ENCODE measurements around the gene PAPPA2. TPM values are rescaled to one million over a fixed set of nuclear protein-coding genes. Genes with fewer than 3 reads are reported as not detected.

PAPPA2 gene
- total RNA-seq, 3 donors from 2014 or later, result 1.2 to 3.9 (median 2.6) TPM

DNA sequence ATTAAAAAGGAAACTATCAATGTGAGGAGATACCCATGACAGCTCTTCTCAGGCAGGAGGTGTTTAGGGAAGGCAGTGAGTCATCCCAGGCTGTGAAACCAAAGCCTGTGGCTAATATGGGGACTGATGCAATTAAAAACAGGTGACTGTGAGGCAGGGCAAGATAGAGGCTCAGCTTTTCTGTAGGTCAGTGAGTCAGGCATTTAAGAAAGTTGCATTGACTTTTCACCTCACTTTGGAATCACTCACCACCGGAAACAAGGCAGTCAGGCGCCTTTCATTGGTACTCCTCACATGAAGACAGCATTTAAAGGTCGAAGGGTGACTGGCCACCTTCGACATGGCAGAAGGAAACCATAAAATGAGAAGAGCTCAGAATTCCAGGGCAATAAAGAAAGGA lies 54.5 kb downstream of the PAPPA2 start:
- DNase-seq (ENCODE audit: low spot score in 2 of 2), result no peak
- Histone ChIP-seq H3K36me3 (no peaks in the 10 kb centered on the region), H3K27me3 (no peaks in the 10 kb centered on the region), H3K27ac (no peak overlapping the region), H3K9me3 (no peaks in the 10 kb centered on the region), H3K4me3 (no peak overlapping the region), H3K4me1 (no peaks in the 10 kb centered on the region)
- intact Hi-C loops (cut with DNase I; ENCODE audit: low total_unique reads), result no loop called here
- TF ChIP-seq POLR2A (IDR thresholded peaks at IDR 0.05), result no peak
- TF ChIP-seq POLR2AphosphoS5 (IDR thresholded peaks at IDR 0.05), result no peak
- TF ChIP-seq, protein P1, sequence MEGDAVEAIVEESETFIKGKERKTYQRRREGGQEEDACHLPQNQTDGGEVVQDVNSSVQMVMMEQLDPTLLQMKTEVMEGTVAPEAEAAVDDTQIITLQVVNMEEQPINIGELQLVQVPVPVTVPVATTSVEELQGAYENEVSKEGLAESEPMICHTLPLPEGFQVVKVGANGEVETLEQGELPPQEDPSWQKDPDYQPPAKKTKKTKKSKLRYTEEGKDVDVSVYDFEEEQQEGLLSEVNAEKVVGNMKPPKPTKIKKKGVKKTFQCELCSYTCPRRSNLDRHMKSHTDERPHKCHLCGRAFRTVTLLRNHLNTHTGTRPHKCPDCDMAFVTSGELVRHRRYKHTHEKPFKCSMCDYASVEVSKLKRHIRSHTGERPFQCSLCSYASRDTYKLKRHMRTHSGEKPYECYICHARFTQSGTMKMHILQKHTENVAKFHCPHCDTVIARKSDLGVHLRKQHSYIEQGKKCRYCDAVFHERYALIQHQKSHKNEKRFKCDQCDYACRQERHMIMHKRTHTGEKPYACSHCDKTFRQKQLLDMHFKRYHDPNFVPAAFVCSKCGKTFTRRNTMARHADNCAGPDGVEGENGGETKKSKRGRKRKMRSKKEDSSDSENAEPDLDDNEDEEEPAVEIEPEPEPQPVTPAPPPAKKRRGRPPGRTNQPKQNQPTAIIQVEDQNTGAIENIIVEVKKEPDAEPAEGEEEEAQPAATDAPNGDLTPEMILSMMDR (IDR thresholded peaks at IDR 0.05), result no peak

DNA sequence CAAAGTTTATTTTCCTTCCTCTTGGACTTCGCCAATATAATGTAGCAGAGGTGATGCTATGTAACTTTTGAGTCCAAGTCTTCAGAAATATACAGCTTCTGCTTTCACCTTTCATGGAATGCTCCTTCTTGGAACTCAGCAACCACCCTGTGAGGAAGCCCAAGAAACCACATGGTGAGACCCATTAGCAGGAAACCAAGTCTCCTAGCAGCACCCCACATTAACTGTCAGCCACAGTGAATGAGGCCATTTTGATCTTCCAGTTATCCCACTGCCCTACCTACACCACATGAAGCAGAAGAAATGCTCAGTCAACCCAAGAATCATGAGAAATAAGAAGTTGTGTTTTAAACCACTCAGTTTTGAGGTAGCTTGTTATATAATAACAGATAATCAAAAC lies 58.2 kb downstream of the PAPPA2 start:
- Histone ChIP-seq H3K27ac (no peak overlapping the region), H3K27me3 (no peaks in the 10 kb centered on the region), H3K9me3 (no peaks in the 10 kb centered on the region), H3K4me1 (no peaks in the 10 kb centered on the region), H3K36me3 (no peaks in the 10 kb centered on the region), H3K4me3 (no peak overlapping the region)
- intact Hi-C loops (cut with DNase I; ENCODE audit: low total_unique reads), result loop anchor here (5.0 kb wide), 1 partner anchor 876 kb away; no protein-coding TSS in a partner anchor
- TF ChIP-seq POLR2A (IDR thresholded peaks at IDR 0.05) (no peak), POLR2AphosphoS5 (IDR thresholded peaks at IDR 0.05) (no peak)
- TF ChIP-seq, protein P1 (IDR thresholded peaks at IDR 0.05), result no peak
- DNase-seq (ENCODE audit: low spot score in 2 of 2), result no peak

DNA sequence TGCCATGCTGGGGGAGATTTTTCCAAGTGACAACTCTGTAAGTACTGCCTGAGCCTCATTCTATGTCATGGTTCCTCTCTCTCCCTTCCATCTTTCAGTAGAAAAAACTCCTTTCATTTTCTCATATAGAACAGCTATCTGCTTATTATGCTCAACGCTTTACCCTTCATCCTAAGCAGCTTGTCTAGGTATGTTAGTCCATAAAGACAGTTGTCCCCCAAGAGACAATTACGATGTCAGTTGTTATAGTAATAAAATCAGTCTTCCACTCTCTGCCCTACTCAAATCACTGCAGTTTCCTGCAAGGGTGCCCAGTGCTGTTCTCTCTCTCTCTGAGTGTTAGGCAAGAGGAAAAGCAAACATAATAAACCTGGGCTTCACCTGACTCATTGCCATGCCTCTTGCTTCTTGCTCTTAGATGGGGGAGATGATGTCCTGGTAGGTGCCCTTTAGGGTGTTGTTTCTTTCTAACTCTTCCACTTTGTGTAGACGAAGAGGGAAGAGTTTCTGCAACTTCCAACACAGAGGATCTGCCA lies 59.4 kb downstream of the PAPPA2 start:
- Histone ChIP-seq H3K27me3 (no peaks in the 10 kb centered on the region), H3K27ac (no peak overlapping the region), H3K4me1 (no peaks in the 10 kb centered on the region), H3K9me3 (no peaks in the 10 kb centered on the region), H3K36me3 (no peaks in the 10 kb centered on the region), H3K4me3 (no peak overlapping the region)
- TF ChIP-seq POLR2A (IDR thresholded peaks at IDR 0.05) (no peak), POLR2AphosphoS5 (IDR thresholded peaks at IDR 0.05) (no peak)
- TF ChIP-seq, protein P1 (IDR thresholded peaks at IDR 0.05), result no peak
- no peak for DNase-seq (ENCODE audit: low spot score in 2 of 2)
- intact Hi-C loops (cut with DNase I; ENCODE audit: low total_unique reads), result loop anchor here (5.0 kb wide), 1 partner anchor 875 kb away; no protein-coding TSS in a partner anchor

DNA sequence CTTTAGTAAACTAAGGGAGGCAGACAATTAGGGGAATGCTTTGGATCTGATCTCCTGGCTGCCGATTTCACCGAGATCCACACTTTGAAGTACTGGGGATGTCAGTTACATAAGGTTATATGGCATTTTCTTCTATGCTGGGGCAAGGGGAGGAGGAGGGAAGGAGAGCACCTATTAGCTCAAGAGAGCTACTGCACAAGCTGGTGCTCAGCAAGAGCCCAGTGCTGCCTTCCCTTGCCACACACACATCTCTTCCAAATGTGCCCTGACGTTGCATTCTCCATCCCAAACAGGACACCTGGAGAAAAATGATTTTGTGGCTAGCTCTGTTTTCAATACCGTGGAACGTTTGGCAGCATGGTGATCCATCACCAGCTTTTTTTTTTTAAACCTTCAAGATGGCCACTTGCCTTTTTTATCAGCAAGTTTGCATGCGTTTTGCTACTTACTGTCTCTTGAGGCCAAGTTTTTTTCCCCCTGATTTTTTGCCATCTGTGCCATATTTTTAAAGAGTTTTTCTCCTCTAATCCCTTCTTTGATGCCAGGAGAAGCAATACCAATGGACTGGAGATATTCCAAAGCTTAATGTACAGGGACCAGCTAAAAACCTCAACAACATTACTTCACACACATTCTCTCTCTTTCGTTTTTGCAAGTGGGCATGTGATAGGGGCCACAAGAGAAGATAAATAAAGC lies 66.6 kb downstream of the PAPPA2 start:
- Histone ChIP-seq H3K36me3 (no peaks in the 10 kb centered on the region), H3K27me3 (no peaks in the 10 kb centered on the region), H3K4me1 (no peaks in the 10 kb centered on the region), H3K27ac (no peak overlapping the region), H3K9me3 (no peaks in the 10 kb centered on the region), H3K4me3 (no peak overlapping the region)
- no peak for DNase-seq (ENCODE audit: low spot score in 2 of 2)
- intact Hi-C loops (cut with DNase I; ENCODE audit: low total_unique reads), result no loop called here
- TF ChIP-seq POLR2A (IDR thresholded peaks at IDR 0.05) (no peak), POLR2AphosphoS5 (IDR thresholded peaks at IDR 0.05) (no peak)
- TF ChIP-seq, protein P1 (IDR thresholded peaks at IDR 0.05), result no peak

DNA sequence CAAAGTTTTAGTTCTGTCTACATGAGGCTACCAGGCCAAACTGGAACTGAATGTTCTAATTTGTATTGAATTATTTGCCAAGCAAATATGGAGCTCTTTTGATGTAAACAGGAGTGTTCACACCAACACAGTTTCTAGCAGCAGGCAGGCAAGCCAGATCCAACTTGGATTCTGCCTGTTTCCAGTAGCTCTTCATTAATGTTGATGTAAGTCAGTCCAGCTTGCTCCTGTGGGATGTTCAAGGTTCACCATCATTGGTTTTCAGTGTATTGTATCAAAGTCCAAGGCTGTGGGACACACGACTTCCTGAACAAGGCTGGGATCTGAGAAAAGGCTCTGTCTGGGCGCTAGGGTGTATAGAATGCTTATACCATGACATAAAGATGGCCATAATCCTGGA lies 68.1 kb downstream of the PAPPA2 start:
- no peak overlapping the region for H3K27ac ChIP-seq
- no peaks in the 10 kb centered on the region for H3K9me3 ChIP-seq
- DNase-seq (ENCODE audit: low spot score in 2 of 2), result no peak
- intact Hi-C loops (cut with DNase I; ENCODE audit: low total_unique reads), result no loop called here
- H3K27me3 ChIP-seq, result no peaks in the 10 kb centered on the region
- no peaks in the 10 kb centered on the region for H3K4me1 ChIP-seq
- H3K4me3 ChIP-seq, result no peak overlapping the region
- no peaks in the 10 kb centered on the region for H3K36me3 ChIP-seq
- no peak for TF ChIP-seq POLR2A (IDR thresholded peaks at IDR 0.05)
- TF ChIP-seq, protein P1 (IDR thresholded peaks at IDR 0.05), result no peak
- TF ChIP-seq POLR2AphosphoS5 (IDR thresholded peaks at IDR 0.05), result no peak

Data from breast epithelium (tissue), 4 donors.